Raji (cell line): ENCODE measurements around the gene ACSF2.
A peak's percentile ranks its signal among the peaks of the same experiment; 100 is the strongest.

Experiments used
- POLR2A ChIP-seq: IDR thresholded peaks from 2 replicates; pipeline ENCODE4 v1.6.1; 2011; ENCODE audit warnings: low read depth, low read length, control low read depth; ENCODE audit not compliant: insufficient read depth

Gene ACSF2

GRCh38 chr17:50397111-50397918, 28.7 kb upstream of the ACSF2 start, which contains the start of gene LRRC59:
TSS of gene LRRC59 (minus strand) at chr17:50397523. CDS start at chr17:50397317, 206 bp downstream.
- peak; percentile 95 for TF ChIP-seq POLR2A

GRCh38 chr17:50397919-50398285, 28.1 kb upstream of the ACSF2 start:
- TF ChIP-seq POLR2A: no peak

- no peak for TF ChIP-seq POLR2A
These were observed 19.4 kb upstream of the ACSF2 start for GRCh38 chr17:50406578-50406977.

- no peak for TF ChIP-seq POLR2A
These were observed 18.1 kb upstream of the ACSF2 start for GRCh38 chr17:50407921-50408320.

DNA sequence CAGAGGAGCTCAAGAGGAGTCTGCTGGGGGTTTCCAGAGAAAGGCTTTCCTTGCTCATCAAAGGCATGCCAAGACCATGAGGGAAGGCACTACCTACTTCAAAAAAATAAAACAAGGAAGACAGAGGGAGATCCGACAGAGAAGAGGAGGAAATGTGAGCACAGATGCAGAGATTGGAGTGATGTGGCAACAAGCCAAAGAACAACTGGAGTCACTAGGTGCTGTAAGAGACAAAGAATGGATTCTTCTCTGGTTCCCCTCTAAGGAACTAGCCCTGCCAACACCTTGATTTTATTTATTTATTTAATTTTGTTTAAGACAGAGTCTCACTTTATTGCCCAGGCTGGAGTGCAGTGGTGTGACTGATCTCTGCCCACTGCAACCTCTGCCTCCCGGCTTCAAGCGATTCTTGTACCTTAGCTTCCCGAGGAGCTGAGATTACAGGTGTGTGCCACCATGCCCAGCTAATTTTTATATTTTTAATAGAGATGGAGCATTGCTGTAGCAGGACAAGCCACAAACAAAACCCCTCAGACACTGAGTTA, 13.8 kb upstream of the ACSF2 start:
- no peak for TF ChIP-seq POLR2A

DNA sequence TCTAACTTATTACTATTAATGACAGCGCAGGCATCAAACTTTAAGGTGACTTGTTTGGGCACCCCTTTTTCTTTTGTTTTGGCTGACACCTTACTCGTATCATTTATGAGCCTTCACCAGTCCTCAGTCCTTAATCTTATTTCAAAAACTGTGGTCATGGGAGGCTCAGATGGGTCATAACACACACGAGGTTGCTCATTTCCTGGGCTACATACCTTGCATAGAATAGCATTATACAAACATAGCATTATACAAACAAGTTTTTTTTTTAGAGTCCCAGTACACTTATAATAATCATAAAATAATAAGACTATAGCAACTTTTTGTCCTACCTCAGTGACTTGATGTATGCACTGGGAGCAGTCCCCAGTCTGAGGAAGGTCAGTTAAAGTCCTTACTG, 11.2 kb upstream of the ACSF2 start:
- TF ChIP-seq POLR2A: no peak

GRCh38 chr17:50420419-50421112, 5.5 kb upstream of the ACSF2 start:
- TF ChIP-seq POLR2A: no peak

DNA sequence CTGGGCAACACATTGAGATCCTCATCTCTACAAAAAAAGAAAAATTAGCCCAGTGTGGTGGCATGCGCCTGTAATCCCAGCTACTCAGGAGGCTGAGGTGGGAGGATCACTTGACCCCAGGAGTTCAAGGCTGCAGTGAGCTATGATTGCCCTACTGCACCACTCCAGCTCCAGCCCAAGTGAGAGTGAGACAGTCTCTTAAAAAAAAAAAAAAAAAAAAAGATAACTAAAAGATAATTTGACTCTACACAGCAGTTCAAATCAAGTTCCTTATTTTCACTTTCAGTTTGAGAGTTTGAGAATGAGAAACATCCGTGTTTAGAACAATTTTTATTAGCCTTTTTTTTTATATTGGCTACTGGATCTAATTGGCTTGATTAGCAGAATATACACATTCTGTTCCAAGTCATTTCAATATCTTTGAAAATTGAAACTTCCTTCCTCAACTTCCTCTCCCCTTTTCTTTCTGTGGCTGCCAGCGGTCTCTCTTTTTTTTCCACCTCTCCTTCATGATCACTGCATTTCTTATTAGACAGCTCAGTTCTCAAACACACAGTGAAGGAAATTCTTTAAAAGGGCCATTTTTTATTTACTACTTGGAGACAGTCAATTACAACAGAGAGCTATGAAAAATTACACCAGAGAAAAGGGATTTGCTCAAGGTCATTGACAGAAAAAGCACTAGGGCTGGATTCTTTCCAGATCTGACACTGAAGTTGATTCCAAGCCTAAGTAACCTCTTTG, 4.5 kb upstream of the ACSF2 start:
- 0 out of 2 replicates have a peak, but pooled peaks have one; percentile 20 for TF ChIP-seq POLR2A

GRCh38 chr17:50422738-50423137, 3.3 kb upstream of the ACSF2 start:
- TF ChIP-seq POLR2A: no peak

- no peak for TF ChIP-seq POLR2A
These were observed 2.4 kb upstream of the ACSF2 start for GRCh38 chr17:50423553-50424159.

DNA sequence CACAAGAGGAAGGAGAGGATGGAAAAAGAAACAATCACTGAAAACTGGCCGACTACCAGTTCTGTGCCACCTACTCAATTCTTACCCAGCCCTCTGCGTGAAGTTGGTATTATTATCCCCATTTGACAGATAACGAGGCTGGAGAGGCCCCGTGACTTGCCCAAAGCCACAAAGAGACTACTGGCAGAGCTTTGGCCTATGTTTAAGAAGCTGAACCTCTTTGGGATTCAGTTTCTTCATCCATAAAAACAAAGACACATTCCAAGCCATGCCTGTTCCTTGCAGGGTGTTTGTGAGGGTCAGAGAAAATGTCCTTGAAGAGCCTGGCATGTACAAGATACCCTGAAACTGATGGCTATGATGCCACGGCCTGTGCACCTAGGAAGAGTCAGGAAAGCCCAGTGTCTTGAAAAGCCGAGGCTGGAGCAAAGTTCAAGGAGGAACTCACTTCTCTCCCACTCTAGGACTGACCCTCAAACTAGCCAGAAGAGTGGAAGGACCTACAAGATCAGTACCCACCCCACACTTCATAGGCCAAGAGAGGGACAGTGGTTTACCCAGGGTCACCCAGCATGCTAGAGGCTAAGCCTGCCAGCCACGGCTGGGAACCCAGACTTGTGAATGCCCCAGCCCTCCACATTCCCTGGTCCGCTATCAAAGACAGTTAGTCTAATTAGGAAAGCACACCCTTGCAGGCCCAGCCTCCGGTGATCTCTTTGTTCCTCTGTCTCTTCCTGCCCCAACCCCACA, 1.6 kb upstream of the ACSF2 start:
- no peak for TF ChIP-seq POLR2A

DNA sequence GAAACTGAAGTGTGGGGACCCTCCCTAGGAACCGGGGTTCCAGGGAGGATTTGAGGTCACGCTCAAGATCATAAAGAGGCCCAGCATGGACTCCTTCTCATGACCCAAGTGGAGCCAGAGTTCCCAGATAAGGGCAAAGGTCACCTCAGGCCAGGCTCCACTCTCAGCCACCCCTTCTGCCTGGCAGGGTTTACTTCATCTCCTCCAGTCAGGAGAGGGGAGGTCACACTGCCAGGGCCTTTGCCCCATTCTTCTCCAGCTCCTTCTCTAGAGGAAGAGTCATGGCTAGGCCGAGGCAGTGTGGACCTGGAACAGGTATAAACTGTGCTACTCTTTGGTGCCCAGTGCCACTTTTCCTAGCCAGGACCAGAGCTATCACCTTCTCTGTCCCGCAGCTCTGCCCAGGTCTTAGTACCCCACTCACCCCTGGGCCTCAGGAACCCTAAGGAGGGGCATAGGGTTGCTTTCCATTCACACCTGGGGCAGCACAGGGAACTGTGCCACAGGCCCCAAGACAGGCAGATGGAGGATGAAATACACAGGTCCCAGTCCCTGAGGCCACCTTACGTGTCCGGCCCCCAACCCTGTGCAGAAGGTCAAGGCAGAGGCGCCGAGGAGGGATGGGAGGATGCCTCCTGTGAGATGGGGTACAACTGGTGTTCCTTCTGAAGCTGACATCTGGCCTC, 879 bp upstream of the ACSF2 start:
- TF ChIP-seq POLR2A: no peak

DNA sequence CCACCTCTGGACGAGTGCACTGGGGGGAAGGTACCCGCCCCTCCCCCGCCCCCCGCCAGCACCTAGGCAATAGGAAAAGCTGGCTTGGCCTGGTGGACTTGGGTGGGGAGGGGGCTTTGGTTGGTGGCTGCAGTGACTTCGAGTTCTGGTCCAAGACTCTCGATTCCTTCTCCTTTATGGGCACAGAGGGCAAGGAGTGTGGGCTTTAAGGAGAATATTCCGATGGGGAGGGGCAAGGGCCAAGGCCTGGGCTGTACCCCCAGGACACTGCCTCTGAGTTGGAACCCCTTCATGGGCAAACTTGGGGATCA, 409 bp downstream of the ACSF2 start:
- no peak for TF ChIP-seq POLR2A
